SJSA1 (cell line): ENCODE measurements around the gene MYLIP. TPM values are rescaled to one million over a fixed set of nuclear protein-coding genes. Genes with fewer than 3 reads are reported as not detected.
A peak's percentile ranks its signal among the peaks of the same experiment; 100 is the strongest.

Experiments used
- DNase-seq, 2 experiments: peaks; one replicate each; pipeline ENCODE4 v3.0.0-alpha.2; 2015 to 2020; ENCODE audit warnings: low spot score in 2 of 2, low read depth in 1 of 2
- H3K27ac ChIP-seq: fragments of 250-450 bp; sonication (Bioruptor Pico); 2 replicates; pipeline ENCODE4 v1.5.1; 2020; ENCODE audit warnings: mild to moderate bottlenecking, moderate library complexity
- H3K27me3 ChIP-seq: fragments of 250-450 bp; sonication (Bioruptor Pico); replicated peaks from 2 replicates; pipeline ENCODE4 v1.5.1; 2020; ENCODE audit warnings: mild to moderate bottlenecking, moderate library complexity
- H3K36me3 ChIP-seq: fragments of 250-450 bp; sonication (Bioruptor Pico); 2 replicates; pipeline ENCODE4 v1.5.1; 2020; ENCODE audit warnings: mild to moderate bottlenecking
- H3K4me1 ChIP-seq: fragments of 250-450 bp; sonication (Bioruptor Pico); replicated peaks from 2 replicates; pipeline ENCODE4 v1.6.1; 2021; ENCODE audit warnings: mild to moderate bottlenecking
- H3K4me3 ChIP-seq: fragments of 250-450 bp; sonication (Bioruptor Pico); 2 replicates; pipeline ENCODE4 v1.5.1; 2020; ENCODE audit warnings: mild to moderate bottlenecking
- H3K9me3 ChIP-seq: fragments of 250-450 bp; sonication (Bioruptor Pico); replicated peaks from 2 replicates; pipeline ENCODE4 v1.5.1; 2020; ENCODE audit warnings: mild to moderate bottlenecking
- total RNA-seq: library from RNA; depleted of rRNA; stranded (reverse); fragments of >200 nt; shearing (Covaris generic); gene quantifications from 2 replicates; pipeline ENCODE4 v1.2.3, GENCODE V29; 2014

Gene MYLIP
- total RNA-seq, 1 experiment from 2014 or later, result 11.0 TPM

- 0 out of 2 replicates have a peak, but pooled peaks cover 6% of the 10 kb centered on the region for H3K27me3 ChIP-seq
- no peaks in the 10 kb centered on the region for H3K4me1 ChIP-seq
- no peak overlapping the region for H3K27ac ChIP-seq
- no peaks in the 10 kb centered on the region for H3K36me3 ChIP-seq
- H3K9me3 ChIP-seq, result no peaks in the 10 kb centered on the region
- no peak overlapping the region for H3K4me3 ChIP-seq
- no peak for DNase-seq
Measured at GRCh38 chr6:16122197-16122596, 6.7 kb upstream of the MYLIP start.

- Histone ChIP-seq H3K9me3 (peaks cover 3% of the 10 kb centered on the region; the same call in 1 of the 2 replicates), H3K27me3 (0 out of 2 replicates have a peak, but pooled peaks cover 6% of the 10 kb centered on the region), H3K4me3 (no peak overlapping the region), H3K27ac (no peak overlapping the region), H3K36me3 (peaks cover 4% of the 10 kb centered on the region), H3K4me1 (peaks cover 3% of the 10 kb centered on the region)
- DNase-seq, result no peak
Measured at GRCh38 chr6:16124198-16125180, 4.4 kb upstream of the MYLIP start.

DNA sequence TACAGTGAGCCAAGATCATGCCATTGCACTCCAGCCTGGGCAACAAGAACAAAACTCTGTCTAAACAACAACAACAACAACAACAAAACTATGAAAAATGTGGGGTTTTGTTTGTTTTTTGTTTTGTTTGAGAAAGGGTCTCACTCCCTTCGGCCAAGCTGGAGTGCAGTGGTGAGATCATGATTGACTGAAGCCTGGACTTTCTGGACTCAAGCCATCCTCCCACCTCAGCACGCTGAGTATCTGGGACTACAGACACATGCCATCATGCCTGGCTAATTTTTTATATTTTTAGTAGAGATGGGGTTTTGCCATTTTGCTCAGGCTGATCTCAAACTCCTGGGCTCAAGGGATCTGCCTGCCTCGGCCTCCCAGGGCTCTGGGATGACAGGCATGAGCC lies 2.8 kb upstream of the MYLIP start:
- Histone ChIP-seq H3K9me3 (peaks cover 3% of the 10 kb centered on the region; the same call in 1 of the 2 replicates), H3K36me3 (peaks cover 4% of the 10 kb centered on the region), H3K4me1 (peaks cover 17% of the 10 kb centered on the region), H3K27me3 (0 out of 2 replicates have a peak, but pooled peaks cover 6% of the 10 kb centered on the region), H3K27ac (no peak overlapping the region), H3K4me3 (no peak overlapping the region)
- no peak for DNase-seq

GRCh38 chr6:16126861-16127260 lies 2.0 kb upstream of the MYLIP start:
- H3K9me3 ChIP-seq, result peaks cover 3% of the 10 kb centered on the region; the same call in 1 of the 2 replicates
- no peak overlapping the region for H3K4me3 ChIP-seq
- 0 out of 2 replicates have a peak, but pooled peaks cover 6% of the 10 kb centered on the region for H3K27me3 ChIP-seq
- no peak overlapping the region for H3K27ac ChIP-seq
- H3K36me3 ChIP-seq, result peaks cover 4% of the 10 kb centered on the region
- H3K4me1 ChIP-seq, result peaks cover 22% of the 10 kb centered on the region
- DNase-seq, result no peak

DNA sequence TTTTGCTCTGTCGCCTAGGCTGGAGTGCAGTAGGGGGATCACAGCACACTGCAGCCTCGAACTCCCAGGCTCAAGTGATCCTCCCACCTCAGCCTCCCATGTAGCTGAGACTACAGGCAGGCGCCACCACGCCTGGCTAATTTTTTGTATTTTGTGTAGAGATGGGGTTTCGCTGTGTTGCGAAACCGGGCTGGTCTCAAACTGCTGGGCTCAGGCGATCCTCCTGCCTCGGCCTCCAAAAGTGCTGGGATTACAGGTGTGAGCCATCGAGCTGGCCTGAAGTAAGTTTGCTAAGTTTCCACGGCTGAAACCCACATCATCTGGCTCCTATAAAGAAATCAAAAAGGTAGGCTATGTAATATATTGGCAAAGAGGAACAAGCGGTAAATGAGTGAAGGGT lies 1.4 kb upstream of the MYLIP start:
- Histone ChIP-seq H3K27ac (no peak overlapping the region), H3K27me3 (0 out of 2 replicates have a peak, but pooled peaks cover 4% of the 10 kb centered on the region), H3K36me3 (peaks cover 4% of the 10 kb centered on the region), H3K9me3 (peaks cover 3% of the 10 kb centered on the region; the same call in 1 of the 2 replicates), H3K4me1 (peaks cover 22% of the 10 kb centered on the region), H3K4me3 (no peak overlapping the region)
- no peak for DNase-seq

- peak in 1 of 2 experiments; percentile 34 for DNase-seq
- H3K27me3 ChIP-seq, result no peaks in the 10 kb centered on the region
- peaks cover 3% of the 10 kb centered on the region; the same call in 1 of the 2 replicates for H3K9me3 ChIP-seq
- peak overlapping the region; percentile 92 for H3K4me3 ChIP-seq
- peaks cover 4% of the 10 kb centered on the region for H3K36me3 ChIP-seq
- H3K27ac ChIP-seq, result peak overlapping the region; percentile 64; the same call in 1 of the 2 replicates
- peaks cover 22% of the 10 kb centered on the region for H3K4me1 ChIP-seq
Measured at GRCh38 chr6:16129623-16130401, 926 bp downstream of the MYLIP start.

DNA sequence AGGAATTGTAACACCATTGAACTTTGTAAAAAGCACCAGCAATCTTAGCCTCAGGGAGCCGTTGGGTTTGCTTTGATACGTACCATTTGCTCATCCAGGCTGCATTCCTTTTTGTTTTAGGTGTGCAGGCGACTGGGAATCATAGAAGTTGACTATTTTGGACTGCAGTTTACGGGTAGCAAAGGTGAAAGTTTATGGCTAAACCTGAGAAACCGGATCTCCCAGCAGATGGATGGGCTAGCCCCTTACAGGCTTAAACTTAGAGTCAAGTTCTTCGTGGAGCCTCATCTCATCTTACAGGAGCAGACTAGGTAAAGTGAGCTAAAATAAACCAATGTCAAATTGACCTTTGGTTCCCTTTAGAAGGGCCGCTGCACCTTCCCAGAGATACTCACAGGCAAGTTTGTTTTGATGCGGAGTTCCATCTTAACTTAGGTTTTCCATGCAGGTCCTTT lies 1.6 kb downstream of the MYLIP start:
- DNase-seq, result no peak
- Histone ChIP-seq H3K4me3 (peak overlapping the region; percentile 92), H3K9me3 (peaks cover 3% of the 10 kb centered on the region; the same call in 1 of the 2 replicates), H3K4me1 (peaks cover 22% of the 10 kb centered on the region), H3K27ac (no peak overlapping the region), H3K36me3 (peaks cover 4% of the 10 kb centered on the region), H3K27me3 (no peaks in the 10 kb centered on the region)

- DNase-seq, result peak in 1 of 2 experiments; percentile 55
- Histone ChIP-seq H3K4me1 (peaks cover 22% of the 10 kb centered on the region), H3K27ac (no peak overlapping the region), H3K9me3 (peaks cover 3% of the 10 kb centered on the region; the same call in 1 of the 2 replicates), H3K27me3 (no peaks in the 10 kb centered on the region), H3K4me3 (peak overlapping the region; percentile 92; the same call in 1 of the 2 replicates), H3K36me3 (peaks cover 4% of the 10 kb centered on the region)
Measured at GRCh38 chr6:16130932-16131387, 2.1 kb downstream of the MYLIP start.

GRCh38 chr6:16132909-16133308 lies 4.0 kb downstream of the MYLIP start:
- peaks cover 3% of the 10 kb centered on the region; the same call in 1 of the 2 replicates for H3K9me3 ChIP-seq
- H3K4me3 ChIP-seq, result no peak overlapping the region
- H3K27ac ChIP-seq, result no peak overlapping the region
- DNase-seq, result no peak
- peaks cover 4% of the 10 kb centered on the region for H3K36me3 ChIP-seq
- H3K4me1 ChIP-seq, result peaks cover 37% of the 10 kb centered on the region
- no peaks in the 10 kb centered on the region for H3K27me3 ChIP-seq

GRCh38 chr6:16134430-16134829 lies 5.5 kb downstream of the MYLIP start:
- Histone ChIP-seq H3K27ac (no peak overlapping the region), H3K4me1 (peaks cover 33% of the 10 kb centered on the region), H3K4me3 (no peak overlapping the region), H3K36me3 (no peaks in the 10 kb centered on the region), H3K9me3 (no peaks in the 10 kb centered on the region), H3K27me3 (no peaks in the 10 kb centered on the region)
- DNase-seq, result no peak

- no peak for DNase-seq
- Histone ChIP-seq H3K4me1 (peaks cover 27% of the 10 kb centered on the region), H3K27me3 (no peaks in the 10 kb centered on the region), H3K36me3 (no peaks in the 10 kb centered on the region), H3K27ac (no peak overlapping the region), H3K9me3 (no peaks in the 10 kb centered on the region), H3K4me3 (no peak overlapping the region)
Measured at GRCh38 chr6:16135066-16135465, 6.2 kb downstream of the MYLIP start.

GRCh38 chr6:16136091-16136490 lies 7.2 kb downstream of the MYLIP start:
- Histone ChIP-seq H3K4me1 (peaks cover 19% of the 10 kb centered on the region), H3K27ac (no peak overlapping the region), H3K4me3 (no peak overlapping the region)

More at GRCh38 chr6:16136091-16136490, 7.2 kb downstream of the MYLIP start:
- no peak for DNase-seq
- no peaks in the 10 kb centered on the region for H3K27me3 ChIP-seq
- H3K36me3 ChIP-seq, result no peaks in the 10 kb centered on the region
- no peaks in the 10 kb centered on the region for H3K9me3 ChIP-seq
